K562 (cell line): ENCODE data around the gene NRTN. TPM values are rescaled to one million over a fixed set of nuclear protein-coding genes. Genes with fewer than 3 reads are reported as not detected.
A peak's percentile ranks its signal among the peaks of the same experiment; 100 is the strongest.

Experiments
- BHLHE40 ChIP-seq: IDR thresholded peaks from 2 replicates; pipeline ENCODE4 v1.6.1; 2011; ENCODE audit warnings: low read length, improper control_type of control experiment
- ELF4 ChIP-seq: fragments of 450-650 bp; formaldehyde crosslinking; IDR thresholded peaks from 2 replicates; pipeline ENCODE4 v1.4.0; 2022; ENCODE audit warnings: missing genetic modification characterization
- MAFF ChIP-seq: IDR thresholded peaks from 2 replicates; pipeline ENCODE4 v1.6.1; 2012; ENCODE audit warnings: low read length, improper control_type of control experiment
- PML ChIP-seq: IDR thresholded peaks from 2 replicates; pipeline ENCODE4 v1.6.1; 2012; ENCODE audit warnings: low read length, inconsistent platforms
- RBBP5 ChIP-seq: fragments of 200-600 bp; sonication (generic); IDR thresholded peaks from 2 replicates; pipeline ENCODE4 v1.6.1; 2012; ENCODE audit warnings: borderline replicate concordance, mild to moderate bottlenecking, low read length, control low read depth, inconsistent platforms; ENCODE audit not compliant: insufficient read depth, poor library complexity, severe bottlenecking
- RBM25 ChIP-seq: fragments of 200-400 bp; formaldehyde crosslinking; IDR thresholded peaks from 2 replicates; pipeline ENCODE4 v1.6.1; 2018; ENCODE audit warnings: low read length, low read depth, moderate library complexity; ENCODE audit not compliant: severe bottlenecking
- RERE ChIP-seq: sonication (generic); formaldehyde crosslinking; IDR thresholded peaks from 2 replicates; pipeline ENCODE4 v1.8.0; 2023; ENCODE audit warnings: missing genetic modification reagents, mild to moderate bottlenecking, borderline replicate concordance
- SRSF3 ChIP-seq: fragments of 200-400 bp; formaldehyde crosslinking; IDR thresholded peaks from 2 replicates; pipeline ENCODE4 v1.6.1; 2016; ENCODE audit warnings: mild to moderate bottlenecking, low read length, moderate library complexity; ENCODE audit not compliant: insufficient read depth
- TAL1 ChIP-seq: fragments of 450-650 bp; IDR thresholded peaks from 2 replicates; pipeline ENCODE4 v1.6.1; 2016; ENCODE audit warnings: mild to moderate bottlenecking
- ZC3H11A ChIP-seq: IDR thresholded peaks from 2 replicates; pipeline ENCODE4 v1.6.1; 2012; ENCODE audit warnings: low read depth, low read length, improper control_type of control experiment
- ZNF407 ChIP-seq: fragments of 450-650 bp; IDR thresholded peaks from 2 replicates; pipeline ENCODE4 v1.6.1; 2016; ENCODE audit warnings: low read depth
- ZNF444 ChIP-seq: fragments of 250-450 bp; sonication (Bioruptor Pico); IDR thresholded peaks from 2 replicates; pipeline ENCODE4 v1.4.0; 2020; ENCODE audit warnings: mild to moderate bottlenecking, moderate library complexity
- ZNF75A ChIP-seq: fragments of 450-650 bp; formaldehyde crosslinking; IDR thresholded peaks from 2 replicates; pipeline ENCODE4 v1.4.0; 2020; ENCODE audit warnings: mild to moderate bottlenecking
- polyA plus RNA-seq, 8 experiments: library from polyadenylated mRNA; depleted of rRNA in 4 of 8; stranded (reverse) in 5 of 8; unstranded in 3 of 8; fragments of >200 nt; fragmentation: Nextera tagmentation in 2 of 8; fragmentation: Illumina TruSeq in 1 of 8; extraction: Ambion mirVana in 2 of 8; extraction: Trizol in 1 of 8; gene quantifications; 2 replicates each; pipeline versions ENCODE4 v1.2.1 to v1.2.3, GENCODE V29; 2011 to 2014; ENCODE audit warnings: inconsistent platforms in 1 of 8, missing spikeins in 1 of 8
- total RNA-seq, 7 experiments: library from RNA; depleted of rRNA in 6 of 7; stranded (reverse); fragments of >200 nt in 6 of 7; fragmentation: Illumina TruSeq in 2 of 7; extraction: Trizol in 2 of 7; gene quantifications; 2 replicates each; pipeline versions ENCODE4 v1.2.1 to v1.2.3, GENCODE V29; 2011 to 2021; ENCODE audit warnings: low replicate concordance in 1 of 7
- TF ChIP-seq, protein P1 (sequence below): fragments of 250-450 bp; sonication (Bioruptor Pico); IDR thresholded peaks from 2 replicates; pipeline ENCODE4 v1.8.0; 2021; ENCODE audit warnings: moderate library complexity, mild to moderate bottlenecking, inconsistent platforms

Gene NRTN
- total and polyA plus RNA-seq, 9 of the 15 experiments (the other 6 are each of a cell fraction or from before 2014, with no cell fraction given), result 0.62 to 8.1 (median 1.6) TPM; not detected in 2

DNA sequence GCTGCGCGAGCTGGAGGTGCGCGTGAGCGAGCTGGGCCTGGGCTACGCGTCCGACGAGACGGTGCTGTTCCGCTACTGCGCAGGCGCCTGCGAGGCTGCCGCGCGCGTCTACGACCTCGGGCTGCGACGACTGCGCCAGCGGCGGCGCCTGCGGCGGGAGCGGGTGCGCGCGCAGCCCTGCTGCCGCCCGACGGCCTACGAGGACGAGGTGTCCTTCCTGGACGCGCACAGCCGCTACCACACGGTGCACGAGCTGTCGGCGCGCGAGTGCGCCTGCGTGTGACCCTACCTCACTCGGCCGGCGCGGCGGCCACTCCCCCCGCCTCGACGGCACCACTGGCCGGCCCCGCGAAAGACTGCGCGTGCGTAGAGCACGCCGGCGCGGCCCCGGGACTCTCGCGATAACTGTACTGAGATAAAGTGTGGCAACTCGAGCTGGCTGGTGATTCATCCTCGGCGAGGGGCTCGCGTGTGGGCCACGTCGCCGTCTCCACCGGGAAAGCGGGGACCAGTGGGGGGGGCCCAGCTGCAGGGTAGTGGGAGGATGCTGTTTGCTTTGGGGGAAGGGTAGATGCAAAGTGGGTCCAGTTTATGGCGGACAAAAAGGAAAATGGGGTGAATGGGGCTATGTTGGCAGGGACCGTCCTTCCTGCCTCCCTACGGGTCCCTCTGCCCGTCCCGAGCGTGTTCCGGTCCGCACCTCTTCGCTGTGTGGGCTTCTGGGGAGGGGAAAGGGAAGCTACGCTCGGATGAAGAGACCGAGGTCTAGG is 23.2 kb downstream of the NRTN start (continued):
- TF ChIP-seq RERE (CRISPR knock-in tag), result no peak
- TF ChIP-seq MAFF, result peak; percentile 68; the same call in 1 of the 2 replicates
- no peak for TF ChIP-seq TAL1
- peak; percentile 66 for TF ChIP-seq BHLHE40
- TF ChIP-seq PML, result peak; percentile 91
- TF ChIP-seq ZNF407, result no peak
- 0 out of 2 replicates have a peak, but pooled peaks have one; percentile 29 for TF ChIP-seq ZNF75A (CRISPR knock-in tag)
- peak; percentile 66 for TF ChIP-seq RBBP5
- 0 out of 2 replicates have a peak, but pooled peaks have one; percentile 49 for TF ChIP-seq ZC3H11A
- TF ChIP-seq ELF4 (CRISPR knock-in tag), result peak; percentile 96
- TF ChIP-seq RBM25, result peak; percentile 99
- TF ChIP-seq, protein P1, sequence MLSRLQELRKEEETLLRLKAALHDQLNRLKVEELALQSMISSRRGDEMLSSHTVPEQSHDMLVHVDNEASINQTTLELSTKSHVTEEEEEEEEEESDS (CRISPR knock-in tag), result no peak
- no peak for TF ChIP-seq SRSF3
- TF ChIP-seq ZNF444 (CRISPR knock-in tag), result no peak
